Measurements from ENCODE around the gene LRRC74B.
"Not testable (repeated sequence)": the region's sequence is repeated elsewhere in the genome, so short reads cannot be mapped to it uniquely, and the experiment has no call there.

DNA sequence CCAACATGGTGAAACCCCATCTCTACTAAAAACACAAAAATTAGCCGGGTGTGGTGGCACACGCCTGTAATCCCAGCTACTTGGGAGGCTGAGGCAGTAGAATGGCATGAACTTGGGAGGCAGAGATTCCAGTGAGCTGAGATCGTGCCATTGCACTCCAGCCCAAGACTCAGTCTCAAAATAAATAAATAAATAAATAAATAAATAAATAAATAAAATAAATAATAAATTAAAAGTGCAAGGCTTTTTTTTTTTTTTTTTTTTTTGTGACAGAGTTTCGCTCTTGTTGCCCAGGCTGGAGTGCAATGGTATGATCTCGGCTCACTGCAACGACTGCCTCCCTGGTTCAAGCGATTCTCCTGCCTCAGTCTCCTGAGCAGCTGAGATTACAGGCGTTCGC, 51.1 kb downstream of the LRRC74B start:
- not testable (repeated sequence) for TF ChIP-seq EZH2 (IDR thresholded peaks at IDR 0.05; ENCODE audit: low read depth)
- TF ChIP-seq, protein P1, sequence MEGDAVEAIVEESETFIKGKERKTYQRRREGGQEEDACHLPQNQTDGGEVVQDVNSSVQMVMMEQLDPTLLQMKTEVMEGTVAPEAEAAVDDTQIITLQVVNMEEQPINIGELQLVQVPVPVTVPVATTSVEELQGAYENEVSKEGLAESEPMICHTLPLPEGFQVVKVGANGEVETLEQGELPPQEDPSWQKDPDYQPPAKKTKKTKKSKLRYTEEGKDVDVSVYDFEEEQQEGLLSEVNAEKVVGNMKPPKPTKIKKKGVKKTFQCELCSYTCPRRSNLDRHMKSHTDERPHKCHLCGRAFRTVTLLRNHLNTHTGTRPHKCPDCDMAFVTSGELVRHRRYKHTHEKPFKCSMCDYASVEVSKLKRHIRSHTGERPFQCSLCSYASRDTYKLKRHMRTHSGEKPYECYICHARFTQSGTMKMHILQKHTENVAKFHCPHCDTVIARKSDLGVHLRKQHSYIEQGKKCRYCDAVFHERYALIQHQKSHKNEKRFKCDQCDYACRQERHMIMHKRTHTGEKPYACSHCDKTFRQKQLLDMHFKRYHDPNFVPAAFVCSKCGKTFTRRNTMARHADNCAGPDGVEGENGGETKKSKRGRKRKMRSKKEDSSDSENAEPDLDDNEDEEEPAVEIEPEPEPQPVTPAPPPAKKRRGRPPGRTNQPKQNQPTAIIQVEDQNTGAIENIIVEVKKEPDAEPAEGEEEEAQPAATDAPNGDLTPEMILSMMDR (conservative IDR thresholded peaks at IDR 0.05): not testable (repeated sequence)

Data from PC-9 (cell line).